Vagina (tissue), 2 donors: ENCODE measurements around the gene OPN4. TPM values are rescaled to one million over a fixed set of nuclear protein-coding genes. Genes with fewer than 3 reads are reported as not detected.
A peak's percentile ranks its signal among the peaks of the same experiment; 100 is the strongest.

Experiments
- DNase-seq, 2 donors: peaks; one replicate each; pipeline ENCODE4 v3.0.0-alpha.2; 2017; ENCODE audit errors: extremely low spot score in 2 of 2
- H3K27ac ChIP-seq: fragments of 200-600 bp; sonication (generic); one replicate; pipeline ENCODE4 v1.5.1; 2019
- H3K27me3 ChIP-seq: fragments of 200-600 bp; sonication (generic); one replicate; pipeline ENCODE4 v1.5.1; 2019
- H3K36me3 ChIP-seq, 2 donors: fragments of 200-600 bp; sonication (generic); one replicate each; pipeline ENCODE4 v1.5.1; 2017 to 2019
- H3K4me1 ChIP-seq: fragments of 200-600 bp; sonication (generic); one replicate; pipeline ENCODE4 v1.5.1; 2019
- H3K4me3 ChIP-seq, 2 donors: fragments of 200-600 bp; sonication (generic); 1 replicate in 1 of 2; 2 replicates in 1 of 2; pipeline ENCODE4 v1.5.1; 2016 to 2019
- H3K9me3 ChIP-seq: fragments of 200-600 bp; sonication (generic); one replicate; pipeline ENCODE4 v1.5.1; 2019
- POLR2A ChIP-seq, 2 donors: fragments of 450-650 bp; IDR thresholded peaks; one replicate each; pipeline ENCODE4 v1.6.1; 2017; ENCODE audit warnings: antibody characterized with exemption in 2 of 2, mild to moderate bottlenecking in 2 of 2, moderate library complexity in 2 of 2
- POLR2AphosphoS5 ChIP-seq, 2 donors: sonication (generic); formaldehyde crosslinking; IDR thresholded peaks; one replicate each; pipeline ENCODE4 v1.9.0; 2017; ENCODE audit warnings: antibody characterized with exemption in 2 of 2, mild to moderate bottlenecking in 2 of 2, low read depth in 1 of 2; ENCODE audit not compliant: insufficient read depth in 1 of 2
- intact Hi-C: fragments of 100-400 bp; cut with DNase I; formaldehyde crosslinking; loops from one replicate; pipeline ENCODE4 v1.15.1; 2023
- total RNA-seq: library from RNA; depleted of rRNA; stranded (reverse); fragments of >200 nt; gene quantifications from one replicate; pipeline ENCODE4 v1.2.3, GENCODE V29; 2016
- TF ChIP-seq, protein P1 (sequence below), 3 experiments: fragments of 450-650 bp in 2 of 3; fragments of 200-600 bp in 1 of 3; sonication (generic) in 1 of 3; IDR thresholded peaks; one replicate each; pipeline ENCODE4 v1.5.1; 2017 to 2019; ENCODE audit warnings: antibody characterized with exemption in 3 of 3, mild to moderate bottlenecking in 2 of 3, moderate library complexity in 2 of 3

OPN4 gene
- total RNA-seq, 1 donor from 2014 or later = not detected

DNA sequence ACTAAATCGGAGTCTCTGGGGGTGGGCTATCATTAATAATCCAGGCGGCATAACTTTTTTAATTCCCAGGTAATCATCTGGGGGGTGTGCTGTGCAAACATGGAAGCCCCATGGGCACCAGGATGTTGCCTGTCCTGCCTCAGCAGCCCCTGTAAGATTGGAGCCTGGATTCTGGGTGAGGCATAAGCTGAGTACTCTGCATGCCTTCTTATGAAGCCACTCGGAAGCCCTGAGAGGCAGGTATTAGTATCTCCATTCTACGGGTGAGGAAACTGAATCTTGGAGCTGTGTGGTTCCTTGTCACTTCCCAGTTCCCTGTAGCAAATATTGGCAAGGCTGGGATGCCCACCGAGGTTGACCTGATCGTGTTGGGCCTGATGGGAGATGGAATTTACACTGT lies 7.4 kb upstream of the OPN4 start:
- Histone ChIP-seq H3K4me3 (no peak overlapping the region), H3K4me1 (peaks cover 39% of the 10 kb centered on the region), H3K27me3 (no peaks in the 10 kb centered on the region), H3K27ac (no peak overlapping the region), H3K36me3 (no peaks in the 10 kb centered on the region), H3K9me3 (no peaks in the 10 kb centered on the region)
- peak in 1 of 2 donors; percentile 82 for DNase-seq
- TF ChIP-seq, protein P1, sequence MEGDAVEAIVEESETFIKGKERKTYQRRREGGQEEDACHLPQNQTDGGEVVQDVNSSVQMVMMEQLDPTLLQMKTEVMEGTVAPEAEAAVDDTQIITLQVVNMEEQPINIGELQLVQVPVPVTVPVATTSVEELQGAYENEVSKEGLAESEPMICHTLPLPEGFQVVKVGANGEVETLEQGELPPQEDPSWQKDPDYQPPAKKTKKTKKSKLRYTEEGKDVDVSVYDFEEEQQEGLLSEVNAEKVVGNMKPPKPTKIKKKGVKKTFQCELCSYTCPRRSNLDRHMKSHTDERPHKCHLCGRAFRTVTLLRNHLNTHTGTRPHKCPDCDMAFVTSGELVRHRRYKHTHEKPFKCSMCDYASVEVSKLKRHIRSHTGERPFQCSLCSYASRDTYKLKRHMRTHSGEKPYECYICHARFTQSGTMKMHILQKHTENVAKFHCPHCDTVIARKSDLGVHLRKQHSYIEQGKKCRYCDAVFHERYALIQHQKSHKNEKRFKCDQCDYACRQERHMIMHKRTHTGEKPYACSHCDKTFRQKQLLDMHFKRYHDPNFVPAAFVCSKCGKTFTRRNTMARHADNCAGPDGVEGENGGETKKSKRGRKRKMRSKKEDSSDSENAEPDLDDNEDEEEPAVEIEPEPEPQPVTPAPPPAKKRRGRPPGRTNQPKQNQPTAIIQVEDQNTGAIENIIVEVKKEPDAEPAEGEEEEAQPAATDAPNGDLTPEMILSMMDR (IDR thresholded peaks at IDR 0.05) = no peak
- intact Hi-C loops = no loop called here

DNA sequence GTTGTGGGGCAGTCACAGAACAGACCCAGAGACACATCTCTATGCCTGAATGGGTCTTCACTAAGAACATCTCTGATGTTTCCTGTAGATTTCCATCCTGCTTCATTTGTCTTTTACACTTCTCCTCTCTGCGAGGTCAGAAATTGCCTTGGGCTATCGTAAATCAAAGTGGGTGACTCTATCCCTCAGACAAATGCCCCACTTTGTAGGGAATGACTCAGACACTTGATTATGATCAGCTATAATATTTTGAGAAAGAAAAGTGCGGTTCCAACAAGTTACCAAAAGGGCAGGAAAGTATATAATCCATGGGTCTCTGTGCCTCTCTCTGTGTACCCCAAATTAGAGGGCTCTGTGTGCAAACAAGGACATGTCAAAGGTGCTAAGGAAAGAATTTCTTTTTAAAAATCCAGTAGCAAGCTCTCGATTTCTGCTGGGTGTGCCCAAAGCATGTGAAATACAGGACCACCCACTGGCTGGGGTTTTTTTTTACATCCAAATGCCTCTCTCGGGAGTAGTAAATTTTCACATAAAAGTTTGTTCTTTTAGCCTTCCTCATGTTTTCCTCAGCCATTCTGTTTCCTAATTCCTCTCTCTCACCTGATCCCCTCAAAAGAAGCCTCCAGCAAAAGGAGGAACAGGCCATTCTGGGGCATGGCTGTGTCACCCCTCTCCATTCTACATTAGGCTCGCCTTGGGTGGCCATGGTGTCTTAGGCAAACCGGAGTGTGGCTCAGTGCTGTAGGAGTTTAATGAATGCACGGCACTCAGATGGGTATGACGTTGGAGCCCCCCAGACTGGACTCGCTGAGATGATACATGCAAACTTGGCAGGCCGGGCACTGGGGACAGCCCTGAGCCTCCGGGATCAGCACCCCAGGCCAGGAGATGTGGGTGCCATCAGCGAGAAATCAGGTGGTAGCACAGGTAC lies 6.3 kb upstream of the OPN4 start:
- intact Hi-C loops = no loop called here
- Histone ChIP-seq H3K27ac (no peak overlapping the region), H3K9me3 (no peaks in the 10 kb centered on the region), H3K27me3 (no peaks in the 10 kb centered on the region), H3K36me3 (no peaks in the 10 kb centered on the region), H3K4me1 (peaks cover 34% of the 10 kb centered on the region), H3K4me3 (no peak overlapping the region)
- no peak for DNase-seq
- no peak for TF ChIP-seq POLR2AphosphoS5 (IDR thresholded peaks at IDR 0.05; ENCODE audit: insufficient read depth in 1 of 2, low read depth in 1 of 2)
- TF ChIP-seq, protein P1 (IDR thresholded peaks at IDR 0.05) = no peak
- no peak for TF ChIP-seq POLR2A (IDR thresholded peaks at IDR 0.05)

DNA sequence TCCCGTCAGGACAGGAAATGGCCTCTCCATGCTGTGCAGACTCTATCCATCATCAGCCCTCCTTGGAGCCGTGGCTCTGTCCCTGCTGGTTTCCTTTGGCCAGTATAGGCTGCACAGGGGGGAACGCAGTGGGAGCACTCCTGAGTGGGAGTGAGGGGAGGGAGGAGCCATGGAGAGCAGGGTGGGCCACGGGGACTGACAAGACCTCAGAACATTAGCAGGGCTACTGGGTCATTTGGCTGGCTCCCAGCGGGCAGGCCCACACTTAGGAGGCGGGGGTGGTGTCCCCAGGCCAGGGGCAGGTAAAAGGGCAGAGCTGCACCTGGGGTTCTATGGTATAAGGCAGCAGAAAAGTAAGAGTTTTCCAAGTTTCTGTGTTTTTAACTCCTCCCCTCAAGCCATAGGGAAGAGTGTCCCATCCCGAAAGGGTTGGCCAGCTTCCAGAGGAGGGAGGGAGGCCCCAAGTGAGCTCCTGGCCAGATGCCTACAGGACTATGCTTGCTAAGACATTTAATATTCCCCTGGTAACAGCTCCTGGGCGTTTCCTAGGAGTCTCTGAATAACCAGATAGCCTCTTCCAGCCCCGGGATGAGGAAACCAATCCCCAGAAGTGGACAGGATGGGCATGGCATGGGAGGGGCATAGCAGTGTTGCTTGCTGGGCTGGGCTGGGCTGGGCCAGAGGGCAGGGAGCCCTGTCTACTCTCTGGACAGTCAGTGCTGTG lies 5.5 kb upstream of the OPN4 start:
- TF ChIP-seq, protein P1 (IDR thresholded peaks at IDR 0.05) = no peak
- intact Hi-C loops = no loop called here
- no peaks in the 10 kb centered on the region for H3K27me3 ChIP-seq
- no peak overlapping the region for H3K27ac ChIP-seq
- peak; percentile 84 to 93 for DNase-seq
- no peaks in the 10 kb centered on the region for H3K9me3 ChIP-seq
- no peak overlapping the region for H3K4me3 ChIP-seq
- H3K4me1 ChIP-seq = peaks cover 28% of the 10 kb centered on the region
- H3K36me3 ChIP-seq = no peaks in the 10 kb centered on the region

DNA sequence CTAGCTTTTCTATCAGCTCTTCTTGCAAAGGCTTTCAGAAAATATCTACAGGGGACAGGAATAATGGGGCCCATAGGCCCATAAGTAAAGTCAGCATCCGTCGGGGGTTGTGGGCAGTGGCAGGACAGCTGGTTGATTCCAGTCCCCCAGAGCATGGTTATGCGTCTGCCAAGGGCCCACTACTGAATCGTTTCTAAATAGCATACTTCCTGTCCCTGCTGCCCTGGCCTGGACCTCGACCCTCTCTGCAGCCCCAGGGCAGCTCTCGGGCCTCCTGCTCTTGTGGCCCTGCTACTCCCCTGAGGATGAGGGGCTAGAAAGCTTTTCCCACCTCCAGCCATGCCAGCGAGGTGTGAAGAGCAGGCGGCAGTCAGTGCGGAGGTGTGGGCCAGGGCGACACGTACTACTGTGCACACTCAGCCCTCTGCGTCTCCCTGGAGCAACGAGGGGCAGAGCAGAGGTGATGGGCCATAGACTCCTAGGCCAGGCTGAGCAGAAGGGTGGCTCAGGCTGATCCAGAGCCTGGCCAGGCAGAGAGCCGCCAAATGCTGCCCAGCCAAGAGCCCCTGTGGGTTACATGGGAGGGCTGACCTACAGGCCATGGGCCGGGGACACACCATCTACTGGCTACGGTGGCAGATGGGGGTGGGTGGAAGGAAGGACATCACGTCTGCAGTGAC lies 4.7 kb upstream of the OPN4 start:
- H3K27ac ChIP-seq = no peak overlapping the region
- H3K36me3 ChIP-seq = no peaks in the 10 kb centered on the region
- intact Hi-C loops = no loop called here
- H3K4me3 ChIP-seq = no peak overlapping the region
- peaks cover 28% of the 10 kb centered on the region for H3K4me1 ChIP-seq
- no peaks in the 10 kb centered on the region for H3K9me3 ChIP-seq
- no peaks in the 10 kb centered on the region for H3K27me3 ChIP-seq
- TF ChIP-seq, protein P1 (IDR thresholded peaks at IDR 0.05) = no peak
- TF ChIP-seq POLR2AphosphoS5 (IDR thresholded peaks at IDR 0.05; ENCODE audit: insufficient read depth in 1 of 2, low read depth in 1 of 2) = no peak
- no peak for TF ChIP-seq POLR2A (IDR thresholded peaks at IDR 0.05)
- DNase-seq = peak in 1 of 2 donors; percentile 94
